ENCODE results near the gene PDIA4.

- TF ChIP-seq EZH2 (IDR thresholded peaks at IDR 0.05) (no peak), CTCF (IDR thresholded peaks at IDR 0.05) (no peak)
These were observed 45.6 kb downstream of the PDIA4 start for GRCh38 chr7:148982654-148983199.

Data from neural progenitor cell (in vitro differentiated cells).